Measurements from ENCODE around the gene KCTD5.

The KCTD5 gene

GRCh38 chr16:2726923-2727322, 44.6 kb downstream of the KCTD5 start:
- DNase-seq (ENCODE audit: low read depth) = no peak

GRCh38 chr16:2728034-2728433, 45.7 kb downstream of the KCTD5 start:
- DNase-seq (ENCODE audit: low read depth) = no peak

- no peak for DNase-seq (ENCODE audit: low read depth)
Measured at GRCh38 chr16:2734844-2735515, 52.7 kb downstream of the KCTD5 start.

- DNase-seq (ENCODE audit: low read depth) = no peak
Measured at GRCh38 chr16:2736476-2737237, 54.3 kb downstream of the KCTD5 start.

GRCh38 chr16:2737238-2737605, 54.9 kb downstream of the KCTD5 start:
- no peak for DNase-seq (ENCODE audit: low read depth)

GRCh38 chr16:2737895-2738418, 55.6 kb downstream of the KCTD5 start:
- DNase-seq (ENCODE audit: low read depth) = no peak

GRCh38 chr16:2738615-2739014, 56.3 kb downstream of the KCTD5 start:
- no peak for DNase-seq (ENCODE audit: low read depth)

GRCh38 chr16:2739625-2740430, 57.5 kb downstream of the KCTD5 start:
- no peak for DNase-seq (ENCODE audit: low read depth)

- DNase-seq (ENCODE audit: low read depth) = no peak
Measured at GRCh38 chr16:2740476-2740875, 58.2 kb downstream of the KCTD5 start.

- no peak for DNase-seq (ENCODE audit: low read depth)
Measured at GRCh38 chr16:2741168-2741567, 58.8 kb downstream of the KCTD5 start.

GRCh38 chr16:2742323-2743006, 60.1 kb downstream of the KCTD5 start:
- no peak for DNase-seq (ENCODE audit: low read depth)

GRCh38 chr16:2743007-2743810, 60.9 kb downstream of the KCTD5 start:
- no peak for DNase-seq (ENCODE audit: low read depth)

GRCh38 chr16:2744711-2745110, 62.4 kb downstream of the KCTD5 start:
- no peak for DNase-seq (ENCODE audit: low read depth)

- DNase-seq (ENCODE audit: low read depth) = no peak
Measured at GRCh38 chr16:2745116-2745890, 63.0 kb downstream of the KCTD5 start.

GRCh38 chr16:2745961-2746360, 63.6 kb downstream of the KCTD5 start:
- no peak for DNase-seq (ENCODE audit: low read depth)

GRCh38 chr16:2748757-2749455, 66.6 kb downstream of the KCTD5 start:
- DNase-seq (ENCODE audit: low read depth) = no peak

- DNase-seq (ENCODE audit: low read depth) = no peak
Measured at GRCh38 chr16:2749476-2749875, 67.2 kb downstream of the KCTD5 start.

GRCh38 chr16:2749936-2750335, 67.6 kb downstream of the KCTD5 start:
- DNase-seq (ENCODE audit: low read depth) = no peak

- no peak for DNase-seq (ENCODE audit: low read depth)
Measured at GRCh38 chr16:2751577-2752034, 69.3 kb downstream of the KCTD5 start.

Data from EH (cell line).